H9 (cell line): Measurements from ENCODE around the gene TBC1D7. TPM values are rescaled to one million over a fixed set of nuclear protein-coding genes. Genes with fewer than 3 reads are reported as not detected.

ENCODE experiments used
- DNase-seq: peaks from one replicate; pipeline ENCODE4 v3.0.0-alpha.2; 2017
- H2AFZ ChIP-seq: one replicate; pipeline ENCODE4 v1.6.1; 2013; ENCODE audit warnings: mild to moderate bottlenecking, low read length, control low read depth, moderate library complexity
- H2AK5ac ChIP-seq: 2 replicates; pipeline ENCODE4 v1.6.1; 2013; ENCODE audit warnings: low read length, control low read depth, mixed read lengths; ENCODE audit not compliant: insufficient read length
- H2BK120ac ChIP-seq: one replicate; pipeline ENCODE4 v1.6.1; 2013; ENCODE audit warnings: low read depth, mild to moderate bottlenecking, low read length, control low read depth, inconsistent platforms; ENCODE audit not compliant: poor library complexity, severe bottlenecking
- H2BK12ac ChIP-seq: 2 replicates; pipeline ENCODE4 v1.6.1; 2013; ENCODE audit warnings: low read length, control low read depth, mixed read lengths, low read depth; ENCODE audit not compliant: insufficient read length
- H2BK15ac ChIP-seq: 2 replicates; pipeline ENCODE4 v1.6.1; 2013; ENCODE audit warnings: low read depth, low read length, control low read depth
- H2BK20ac ChIP-seq: one replicate; pipeline ENCODE4 v1.6.1; 2013; ENCODE audit warnings: low read depth, mild to moderate bottlenecking, low read length, control low read depth, inconsistent platforms; ENCODE audit not compliant: poor library complexity, severe bottlenecking
- H2BK5ac ChIP-seq: 2 replicates; pipeline ENCODE4 v1.6.1; 2013; ENCODE audit warnings: low read length, control low read depth, mixed read lengths; ENCODE audit not compliant: insufficient read length
- H3K14ac ChIP-seq: 2 replicates; pipeline ENCODE4 v1.6.1; 2013; ENCODE audit warnings: low read length, control low read depth; ENCODE audit not compliant: insufficient read depth
- H3K18ac ChIP-seq: 2 replicates; pipeline ENCODE4 v1.6.1; 2013; ENCODE audit warnings: low read depth, mild to moderate bottlenecking, mixed read lengths, low read length, control low read depth; ENCODE audit not compliant: insufficient read length
- H3K23ac ChIP-seq: 2 replicates; pipeline ENCODE4 v1.6.1; 2013; ENCODE audit warnings: low read length, control low read depth, mixed read lengths, low read depth; ENCODE audit not compliant: insufficient read length
- H3K23me2 ChIP-seq: 2 replicates; pipeline ENCODE4 v1.6.1; 2013; ENCODE audit warnings: low read depth, mild to moderate bottlenecking, mixed read lengths, low read length, control low read depth; ENCODE audit not compliant: insufficient read length, poor library complexity, severe bottlenecking
- H3K27ac ChIP-seq: 2 replicates; pipeline ENCODE4 v1.5.1; 2013; ENCODE audit warnings: low read length, control low read depth, mixed read lengths, low read depth; ENCODE audit not compliant: insufficient read length
- H3K27me3 ChIP-seq: 2 replicates; pipeline ENCODE4 v1.6.1; 2013; ENCODE audit warnings: low read length, control low read depth, inconsistent platforms; ENCODE audit not compliant: insufficient read depth
- H3K4ac ChIP-seq: 2 replicates; pipeline ENCODE4 v1.6.1; 2013; ENCODE audit warnings: low read depth, mild to moderate bottlenecking, control low read depth, inconsistent platforms, low read length, moderate library complexity
- H3K4me1 ChIP-seq: 2 replicates; pipeline ENCODE4 v1.6.1; 2013; ENCODE audit warnings: low read length, control low read depth, inconsistent platforms; ENCODE audit not compliant: insufficient read depth
- H3K4me2 ChIP-seq: 2 replicates; pipeline ENCODE4 v1.6.1; 2013; ENCODE audit warnings: low read length, control low read depth, mixed read lengths; ENCODE audit not compliant: insufficient read length, insufficient read depth
- H3K56ac ChIP-seq: 2 replicates; pipeline ENCODE4 v1.6.1; 2013; ENCODE audit warnings: low read depth, mild to moderate bottlenecking, mixed read lengths, low read length, control low read depth; ENCODE audit not compliant: insufficient read length
- H3K79me1 ChIP-seq: 2 replicates; pipeline ENCODE4 v1.6.1; 2013; ENCODE audit warnings: low read depth, mild to moderate bottlenecking, moderate library complexity, low read length, control low read depth, inconsistent platforms; ENCODE audit not compliant: insufficient read depth, poor library complexity, severe bottlenecking
- H3K79me2 ChIP-seq: 2 replicates; pipeline ENCODE4 v1.6.1; 2013; ENCODE audit warnings: low read length, control low read depth, inconsistent platforms; ENCODE audit not compliant: insufficient read depth
- H3K9ac ChIP-seq: 2 replicates; pipeline ENCODE4 v1.6.1; 2013; ENCODE audit warnings: low read length, control low read depth, mixed read lengths; ENCODE audit not compliant: insufficient read length; ENCODE audit errors: extremely low read depth
- H3K9me3 ChIP-seq: one replicate; pipeline ENCODE4 v1.6.1; 2013; ENCODE audit warnings: low read depth, low read length, inconsistent platforms; ENCODE audit not compliant: control insufficient read depth
- H3T11ph ChIP-seq: one replicate; pipeline ENCODE4 v1.6.1; 2013; ENCODE audit warnings: mild to moderate bottlenecking, low read length, control low read depth, inconsistent platforms
- H4K20me1 ChIP-seq: one replicate; pipeline ENCODE4 v1.6.1; 2013; ENCODE audit not compliant: control insufficient read depth, insufficient read length, insufficient read depth
- H4K5ac ChIP-seq: 2 replicates; pipeline ENCODE4 v1.6.1; 2013; ENCODE audit warnings: low read depth, mild to moderate bottlenecking, mixed read lengths, low read length, control low read depth; ENCODE audit not compliant: insufficient read length
- H4K8ac ChIP-seq: replicated peaks from 2 replicates; pipeline ENCODE4 v1.6.1; 2013; ENCODE audit warnings: low read length, control low read depth, mixed read lengths, low read depth; ENCODE audit not compliant: insufficient read length
- H4K91ac ChIP-seq: 2 replicates; pipeline ENCODE4 v1.6.1; 2013; ENCODE audit warnings: low read depth, mild to moderate bottlenecking, moderate library complexity, mixed read lengths, low read length, control low read depth; ENCODE audit not compliant: insufficient read length
- H3K27ac Mint-ChIP-seq, 3 experiments: 2 replicates in 2 of 3; 3 replicates in 1 of 3; pipeline ENCODE4 v1.8.0; 2020 to 2021; ENCODE audit warnings: mixed read lengths in 3 of 3, mild to moderate bottlenecking in 1 of 3, moderate library complexity in 1 of 3
- H3K27me3 Mint-ChIP-seq: 2 replicates; pipeline ENCODE4 v1.8.0; 2021; ENCODE audit warnings: low read depth, mild to moderate bottlenecking, moderate library complexity, mixed read lengths
- H3K36me3 Mint-ChIP-seq, 3 experiments: 2 replicates in 2 of 3; 3 replicates in 1 of 3; pipeline ENCODE4 v1.8.0; 2020 to 2021; ENCODE audit warnings: low read depth in 3 of 3, mixed read lengths in 3 of 3; ENCODE audit not compliant: insufficient read depth in 1 of 3
- H3K4me1 Mint-ChIP-seq, 2 experiments: 2 replicates each; pipeline ENCODE4 v1.8.0; 2020; ENCODE audit warnings: mixed read lengths in 2 of 2
- H3K4me3 Mint-ChIP-seq, 2 experiments: 2 replicates in 1 of 2; 3 replicates in 1 of 2; pipeline ENCODE4 v1.8.0; 2020 to 2021; ENCODE audit warnings: mild to moderate bottlenecking in 2 of 2, mixed read lengths in 2 of 2, moderate library complexity in 1 of 2
- H3K9me3 Mint-ChIP-seq, 2 experiments: 2 replicates in 1 of 2; 3 replicates in 1 of 2; pipeline ENCODE4 v1.8.0; 2020; ENCODE audit warnings: mild to moderate bottlenecking in 2 of 2, mixed read lengths in 2 of 2, moderate library complexity in 1 of 2
- WGBS: extraction: QIAGEN DNeasy Blood & Tissue Kit; methylation state at CpG from one replicate; pipeline ENCODE4 v1.1.7; 2013; ENCODE audit warnings: missing lambda C conversion rate, low lambda C conversion rate, mixed read lengths; ENCODE audit not compliant: insufficient read length; ENCODE audit errors: extremely low coverage; 5-methylcytosine and 5-hydroxymethylcytosine counted together
- total RNA-seq: library from RNA; stranded (reverse); gene quantifications from 2 replicates; pipeline ENCODE4 v1.2.1, GENCODE V29; 2021
- TF ChIP-seq, protein P1 (sequence below): fragments of 200-600 bp; sonication (generic); conservative IDR thresholded peaks from 3 replicates; pipeline ENCODE4 v1.8.0; 2021; ENCODE audit warnings: antibody characterized with exemption, mild to moderate bottlenecking

TBC1D7 gene
- total RNA-seq, 1 experiment from 2014 or later: 33.9 TPM

DNA sequence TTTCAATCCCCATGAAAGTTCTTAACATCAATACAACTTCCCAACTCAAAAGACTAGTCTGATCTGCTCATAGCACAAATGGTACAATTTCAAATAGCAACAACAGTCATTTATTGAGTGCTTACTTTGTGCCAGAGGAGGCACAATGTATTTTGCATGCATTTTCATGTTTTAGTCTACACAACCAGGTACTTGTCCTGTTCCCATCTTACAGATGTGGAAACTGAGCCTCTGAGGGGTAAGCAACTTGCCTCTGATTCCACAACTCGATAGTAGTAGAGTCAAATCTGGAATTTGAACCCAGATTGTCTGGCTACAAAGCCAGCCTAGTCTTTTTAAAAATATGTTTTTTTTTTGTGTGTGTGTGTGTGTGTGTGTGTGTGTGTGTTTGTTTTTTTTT lies 45.6 kb upstream of the TBC1D7 start:
- no peaks in the 10 kb centered on the region; the same call in 1 of the 2 replicates for H3K27me3 Mint-ChIP-seq
- H3K4me2 ChIP-seq: no peak overlapping the region
- H2AFZ ChIP-seq: no peak overlapping the region

More for the DNA sequence above, 45.6 kb upstream of the TBC1D7 start:
- Histone ChIP-seq H2AK5ac (no peak overlapping the region), H3T11ph (no peak overlapping the region), H4K20me1 (no peaks in the 10 kb centered on the region), H3K23ac (no peak overlapping the region), H3K4ac (no peak overlapping the region), H3K27me3 (no peaks in the 10 kb centered on the region), H3K79me1 (no peaks in the 10 kb centered on the region), H3K23me2 (no peaks in the 10 kb centered on the region), H4K5ac (no peak overlapping the region), H3K4me1 (no peaks in the 10 kb centered on the region), H2BK5ac (no peak overlapping the region), H3K18ac (no peak overlapping the region), H3K9me3 (no peaks in the 10 kb centered on the region), H4K8ac (no peak overlapping the region), H2BK20ac (no peak overlapping the region), H3K9ac (no peak overlapping the region), H3K56ac (no peak overlapping the region), H2BK12ac (no peak overlapping the region), H3K27ac (no peak overlapping the region), H2BK120ac (no peak overlapping the region), H3K14ac (no peak overlapping the region), H3K79me2 (no peaks in the 10 kb centered on the region), H2BK15ac (no peak overlapping the region), H4K91ac (no peak overlapping the region)
- no peak overlapping the region for H3K4me3 Mint-ChIP-seq
- H3K27ac Mint-ChIP-seq: no peak overlapping the region
- no peaks in the 10 kb centered on the region for H3K9me3 Mint-ChIP-seq
- no peak for DNase-seq
- no CpG with 5 or more reads among the region's 1 CpG for WGBS
- TF ChIP-seq, protein P1, sequence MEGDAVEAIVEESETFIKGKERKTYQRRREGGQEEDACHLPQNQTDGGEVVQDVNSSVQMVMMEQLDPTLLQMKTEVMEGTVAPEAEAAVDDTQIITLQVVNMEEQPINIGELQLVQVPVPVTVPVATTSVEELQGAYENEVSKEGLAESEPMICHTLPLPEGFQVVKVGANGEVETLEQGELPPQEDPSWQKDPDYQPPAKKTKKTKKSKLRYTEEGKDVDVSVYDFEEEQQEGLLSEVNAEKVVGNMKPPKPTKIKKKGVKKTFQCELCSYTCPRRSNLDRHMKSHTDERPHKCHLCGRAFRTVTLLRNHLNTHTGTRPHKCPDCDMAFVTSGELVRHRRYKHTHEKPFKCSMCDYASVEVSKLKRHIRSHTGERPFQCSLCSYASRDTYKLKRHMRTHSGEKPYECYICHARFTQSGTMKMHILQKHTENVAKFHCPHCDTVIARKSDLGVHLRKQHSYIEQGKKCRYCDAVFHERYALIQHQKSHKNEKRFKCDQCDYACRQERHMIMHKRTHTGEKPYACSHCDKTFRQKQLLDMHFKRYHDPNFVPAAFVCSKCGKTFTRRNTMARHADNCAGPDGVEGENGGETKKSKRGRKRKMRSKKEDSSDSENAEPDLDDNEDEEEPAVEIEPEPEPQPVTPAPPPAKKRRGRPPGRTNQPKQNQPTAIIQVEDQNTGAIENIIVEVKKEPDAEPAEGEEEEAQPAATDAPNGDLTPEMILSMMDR: no peak
- no peaks in the 10 kb centered on the region for H3K36me3 Mint-ChIP-seq
- H3K4me1 Mint-ChIP-seq: peaks cover 14 to 27% of the 10 kb centered on the region in 2 experiments
